ENCODE results near the gene AKT2. TPM values are rescaled to one million over a fixed set of nuclear protein-coding genes. Genes with fewer than 3 reads are reported as not detected.

The AKT2 gene
- total RNA-seq, 2 donors from 2014 or later: 190 to 208 TPM

DNA sequence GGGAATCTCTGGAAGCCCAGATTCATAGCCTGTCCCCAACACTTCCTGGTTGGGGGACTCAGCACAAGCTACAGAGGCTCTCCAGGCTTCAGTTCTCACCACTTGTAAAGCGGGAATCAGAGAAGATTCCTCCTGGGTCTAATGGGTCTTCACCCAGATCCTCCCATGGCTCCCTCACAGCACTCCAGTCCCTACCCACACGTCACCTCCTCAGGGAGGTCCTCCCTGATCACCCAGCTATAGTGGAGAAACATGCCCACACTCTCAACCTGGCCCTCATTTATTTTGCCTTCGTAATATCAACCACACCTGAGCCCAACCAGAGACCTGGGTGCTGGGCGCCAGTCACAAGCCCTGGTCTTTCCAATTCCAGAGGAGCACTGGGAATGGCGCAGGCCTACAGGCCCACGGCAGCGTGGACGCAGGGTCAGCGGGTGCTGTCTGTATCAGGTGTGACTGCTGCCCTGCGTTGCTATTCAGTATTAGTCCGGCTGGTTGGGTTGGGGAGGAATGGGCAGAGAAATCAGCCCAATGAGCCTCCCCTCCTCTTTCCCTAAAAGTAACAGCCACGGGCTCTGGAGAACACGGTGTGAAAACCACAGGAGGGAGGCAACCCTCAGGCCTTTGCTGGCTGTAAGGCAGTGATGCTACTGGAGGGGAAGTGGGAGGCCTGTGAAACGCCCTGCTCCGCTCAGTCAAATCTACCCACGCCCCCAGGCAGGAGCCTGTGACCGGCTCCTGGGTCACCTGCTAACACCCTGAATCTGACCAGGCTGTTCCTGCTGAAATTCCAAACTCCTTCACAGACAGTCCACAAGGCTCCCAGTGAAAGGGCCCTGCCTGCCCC, 5.2 kb downstream of the AKT2 start:
- no peak overlapping the region for H3K27ac ChIP-seq (ENCODE audit: low read depth, low read length)
- H3K9me3 Mint-ChIP-seq: no peaks in the 10 kb centered on the region
- no peaks in the 10 kb centered on the region for H3K9me3 ChIP-seq (ENCODE audit: control insufficient read depth, low read length)
- H3K4me1 ChIP-seq (ENCODE audit: control insufficient read depth, insufficient read depth, low read length): peaks cover 10% of the 10 kb centered on the region
- TF ChIP-seq, protein P1, sequence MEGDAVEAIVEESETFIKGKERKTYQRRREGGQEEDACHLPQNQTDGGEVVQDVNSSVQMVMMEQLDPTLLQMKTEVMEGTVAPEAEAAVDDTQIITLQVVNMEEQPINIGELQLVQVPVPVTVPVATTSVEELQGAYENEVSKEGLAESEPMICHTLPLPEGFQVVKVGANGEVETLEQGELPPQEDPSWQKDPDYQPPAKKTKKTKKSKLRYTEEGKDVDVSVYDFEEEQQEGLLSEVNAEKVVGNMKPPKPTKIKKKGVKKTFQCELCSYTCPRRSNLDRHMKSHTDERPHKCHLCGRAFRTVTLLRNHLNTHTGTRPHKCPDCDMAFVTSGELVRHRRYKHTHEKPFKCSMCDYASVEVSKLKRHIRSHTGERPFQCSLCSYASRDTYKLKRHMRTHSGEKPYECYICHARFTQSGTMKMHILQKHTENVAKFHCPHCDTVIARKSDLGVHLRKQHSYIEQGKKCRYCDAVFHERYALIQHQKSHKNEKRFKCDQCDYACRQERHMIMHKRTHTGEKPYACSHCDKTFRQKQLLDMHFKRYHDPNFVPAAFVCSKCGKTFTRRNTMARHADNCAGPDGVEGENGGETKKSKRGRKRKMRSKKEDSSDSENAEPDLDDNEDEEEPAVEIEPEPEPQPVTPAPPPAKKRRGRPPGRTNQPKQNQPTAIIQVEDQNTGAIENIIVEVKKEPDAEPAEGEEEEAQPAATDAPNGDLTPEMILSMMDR (conservative IDR thresholded peaks at IDR 0.05): no peak
- H3K27me3 ChIP-seq (ENCODE audit: control insufficient read depth, insufficient read depth, low read length, poor library complexity, severe bottlenecking): no peaks in the 10 kb centered on the region
- no peaks in the 10 kb centered on the region for H3K27me3 Mint-ChIP-seq (ENCODE audit: insufficient read depth)
- no peak overlapping the region for H3K4me3 ChIP-seq (ENCODE audit: low read length)
- peak overlapping the region; percentile 89 for H3K27ac Mint-ChIP-seq
- no peak overlapping the region for H3K4me3 Mint-ChIP-seq
- WGBS, 2 experiments (ENCODE audit: insufficient coverage in 1 of 2, insufficient read length in 1 of 2): 91 to 95% methylated on average over 5 to 17 of the region's 17 CpGs
- peaks cover 10% of the 10 kb centered on the region for H3K36me3 ChIP-seq (ENCODE audit: control insufficient read depth, insufficient read depth, low read length)
- H3K36me3 Mint-ChIP-seq (ENCODE audit: low read depth): no peaks in the 10 kb centered on the region
- H3K4me1 Mint-ChIP-seq: peaks cover 41% of the 10 kb centered on the region
- no peak overlapping the region for H3K9ac ChIP-seq (ENCODE audit: extremely low read depth, low read length, poor library complexity, severe bottlenecking)
- DNase-seq: no peak

DNA sequence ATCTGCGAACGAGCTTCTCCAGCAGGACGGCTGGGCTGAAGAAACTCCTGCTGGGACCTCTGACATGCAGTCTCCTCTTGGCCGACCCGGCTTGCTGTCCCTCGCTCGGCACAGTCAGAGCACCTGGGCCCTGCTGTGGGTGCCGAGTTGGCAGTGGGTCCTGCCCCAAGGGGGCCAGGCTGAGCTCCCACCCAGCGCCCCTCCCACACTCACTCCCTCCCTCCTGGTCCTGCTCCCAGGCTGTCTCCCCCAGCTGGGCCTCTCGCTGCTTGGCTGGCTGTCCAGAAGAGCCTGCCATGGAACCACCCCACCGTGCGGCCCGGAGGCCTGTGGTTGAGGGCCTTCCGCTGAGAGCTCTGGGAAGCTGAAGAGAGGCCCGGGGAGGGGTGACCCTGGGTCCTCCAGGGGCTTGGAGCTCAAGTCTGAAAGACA, 6.0 kb downstream of the AKT2 start:
- Histone ChIP-seq H3K4me1 (ENCODE audit: control insufficient read depth, insufficient read depth, low read length) (peaks cover 10% of the 10 kb centered on the region), H3K27ac (ENCODE audit: low read depth, low read length) (no peak overlapping the region), H3K9me3 (ENCODE audit: control insufficient read depth, low read length) (no peaks in the 10 kb centered on the region), H3K9ac (ENCODE audit: extremely low read depth, low read length, poor library complexity, severe bottlenecking) (no peak overlapping the region), H3K4me3 (ENCODE audit: low read length) (no peak overlapping the region), H3K36me3 (ENCODE audit: control insufficient read depth, insufficient read depth, low read length) (peaks cover 10% of the 10 kb centered on the region), H3K27me3 (ENCODE audit: control insufficient read depth, insufficient read depth, low read length, poor library complexity, severe bottlenecking) (no peaks in the 10 kb centered on the region)
- TF ChIP-seq, protein P1 (conservative IDR thresholded peaks at IDR 0.05): no peak
- no peak for DNase-seq
- H3K27ac Mint-ChIP-seq: no peak overlapping the region
- no peak overlapping the region for H3K4me3 Mint-ChIP-seq
- no peaks in the 10 kb centered on the region for H3K27me3 Mint-ChIP-seq (ENCODE audit: insufficient read depth)
- WGBS, 2 experiments (ENCODE audit: insufficient coverage in 1 of 2, insufficient read length in 1 of 2): 92 to 98% methylated on average over 5 to 15 of the region's 15 CpGs
- no peaks in the 10 kb centered on the region for H3K36me3 Mint-ChIP-seq (ENCODE audit: low read depth)
- H3K4me1 Mint-ChIP-seq: peaks cover 46% of the 10 kb centered on the region
- H3K9me3 Mint-ChIP-seq: no peaks in the 10 kb centered on the region

DNA sequence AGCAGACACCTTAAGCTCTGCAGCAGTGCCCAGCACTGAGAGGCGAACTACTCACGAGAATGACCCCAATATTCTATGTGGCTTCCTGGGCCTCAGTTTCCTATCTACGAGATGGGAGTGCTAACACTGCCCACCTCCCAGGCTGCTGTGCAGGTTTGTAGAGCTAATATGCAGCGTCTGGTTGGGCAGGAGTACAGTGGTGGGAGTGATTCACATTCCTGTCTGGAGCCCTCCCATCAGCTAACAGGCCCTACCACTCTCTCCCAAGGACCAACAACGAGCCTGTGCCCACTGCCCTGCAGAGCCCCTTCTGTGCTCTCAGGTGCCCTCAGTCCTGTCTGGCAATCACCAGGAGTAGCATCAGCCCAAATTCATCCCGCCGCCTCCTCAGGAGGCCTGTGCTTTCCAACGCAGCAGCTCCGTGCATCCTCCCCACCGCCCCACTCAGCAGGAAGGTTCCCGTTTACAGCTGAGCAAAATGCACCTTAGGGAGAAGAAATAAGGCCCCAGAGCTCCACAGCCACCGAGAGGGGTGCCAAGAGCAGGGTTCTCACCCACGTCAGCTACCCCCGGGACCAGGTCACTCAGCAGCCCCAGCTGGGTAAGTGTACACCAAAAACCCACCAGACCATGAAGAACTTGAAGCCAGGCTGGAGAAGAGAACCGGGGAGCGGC, 6.6 kb downstream of the AKT2 start:
- Histone ChIP-seq H3K27me3 (ENCODE audit: control insufficient read depth, insufficient read depth, low read length, poor library complexity, severe bottlenecking) (no peaks in the 10 kb centered on the region), H3K9ac (ENCODE audit: extremely low read depth, low read length, poor library complexity, severe bottlenecking) (no peak overlapping the region), H3K9me3 (ENCODE audit: control insufficient read depth, low read length) (no peaks in the 10 kb centered on the region), H3K27ac (ENCODE audit: low read depth, low read length) (no peak overlapping the region), H3K4me3 (ENCODE audit: low read length) (no peak overlapping the region), H3K4me1 (ENCODE audit: control insufficient read depth, insufficient read depth, low read length) (peaks cover 5% of the 10 kb centered on the region), H3K36me3 (ENCODE audit: control insufficient read depth, insufficient read depth, low read length) (peaks cover 10% of the 10 kb centered on the region)
- TF ChIP-seq, protein P1 (conservative IDR thresholded peaks at IDR 0.05): no peak
- H3K27ac Mint-ChIP-seq: peak overlapping the region; percentile 52
- H3K4me3 Mint-ChIP-seq: no peak overlapping the region
- no peaks in the 10 kb centered on the region for H3K27me3 Mint-ChIP-seq (ENCODE audit: insufficient read depth)
- DNase-seq: no peak
- no peaks in the 10 kb centered on the region for H3K9me3 Mint-ChIP-seq
- no peaks in the 10 kb centered on the region for H3K36me3 Mint-ChIP-seq (ENCODE audit: low read depth)
- 94 to 97% methylated on average over 9 to 16 of the region's 16 CpGs for WGBS, 2 experiments (ENCODE audit: insufficient coverage in 1 of 2, insufficient read length in 1 of 2)
- H3K4me1 Mint-ChIP-seq: peaks cover 45% of the 10 kb centered on the region
